A549 (cell line): ENCODE data around the gene KREMEN1. TPM values are rescaled to one million over a fixed set of nuclear protein-coding genes. Genes with fewer than 3 reads are reported as not detected.

Source experiments
- ATAC-seq, 2 experiments: fragments of 200-7000 bp in 1 of 2; fragments of >200 bp in 1 of 2; cut with Nextera tagmentation in 1 of 2; cut with Tn5 transposase in 1 of 2; 3 replicates each; pipeline versions ENCODE4 v1.8.0 to v1.9.1; 2018 to 2020; ENCODE audit warnings: mild to moderate bottlenecking in 1 of 2, moderate library complexity in 1 of 2
- CTCF ChIA-PET: fragments of 300-600 bp; sonication (Branson Sonifier 250); formaldehyde crosslinking; extraction: SDS; loops from one replicate; lab custom pipeline; 2021; ENCODE audit warnings: antibody characterized with exemption, inconsistent platforms; lab: Yijun Ruan, JAX
- POLR2A ChIA-PET: fragments of 350-600 bp; formaldehyde crosslinking; extraction: SDS; loops from one replicate; lab custom pipeline; 2021; ENCODE audit warnings: antibody characterized with exemption, inconsistent platforms; lab: Yijun Ruan, JAX
- DNase-seq, 2 experiments: peaks; one replicate each; pipeline versions ENCODE4 v3.0.0 to v3.0.0-alpha.2; 2011 to 2016; ENCODE audit warnings: low read depth in 1 of 2, low spot score in 1 of 2
- FAIRE-seq: peaks from 2 replicates; lab custom pipeline; 2011; peaks lifted over from hg19 to GRCh38; lab: Jason Lieb, UNC
- H3K27ac ChIP-seq, 2 experiments: fragments of >200 bp; sonication (Bioruptor Twin); formaldehyde crosslinking; 3 replicates each; pipeline ENCODE4 v1.5.1; 2016 to 2017
- H3K4me1 ChIP-seq: fragments of >200 bp; sonication (Bioruptor Twin); formaldehyde crosslinking; 3 replicates; pipeline ENCODE4 v1.6.1; 2016
- H3K4me2 ChIP-seq: fragments of >200 bp; sonication (Bioruptor Twin); formaldehyde crosslinking; 3 replicates; pipeline ENCODE4 v1.6.1; 2016
- H3K4me3 ChIP-seq: fragments of >200 bp; sonication (Bioruptor Twin); formaldehyde crosslinking; 3 replicates; pipeline ENCODE4 v1.5.1; 2016
- H3K9me3 ChIP-seq: fragments of >200 bp; sonication (Bioruptor Twin); formaldehyde crosslinking; 3 replicates; pipeline ENCODE4 v1.6.1; 2016
- CBX2 ChIP-seq: fragments of 200-600 bp; sonication (generic); IDR thresholded peaks from 2 replicates; pipeline ENCODE4 v1.6.1; 2016; ENCODE audit warnings: low read depth, mild to moderate bottlenecking, borderline replicate concordance
- CTCF ChIP-seq: fragments of >200 bp; sonication (Bioruptor Twin); formaldehyde crosslinking; IDR thresholded peaks from 3 replicates; pipeline ENCODE4 v1.5.1; 2016
- EHMT2 ChIP-seq: fragments of 200-600 bp; sonication (generic); IDR thresholded peaks from 2 replicates; pipeline ENCODE4 v1.6.1; 2016; ENCODE audit warnings: antibody characterized with exemption, low read depth, mild to moderate bottlenecking, moderate library complexity
- FOSL2 ChIP-seq, 2 experiments: fragments of 450-650 bp in 1 of 2; fragments of >200 bp in 1 of 2; sonication (Bioruptor Twin) in 1 of 2; formaldehyde crosslinking; IDR thresholded peaks; 2 replicates each; pipeline versions ENCODE4 v1.5.0 to v1.6.1; 2016 to 2020; ENCODE audit warnings: mild to moderate bottlenecking in 1 of 2, moderate library complexity in 1 of 2
- FOXS1 ChIP-seq: fragments of 250-450 bp; sonication (Bioruptor Pico); IDR thresholded peaks from 2 replicates; pipeline ENCODE4 v1.5.0; 2020; ENCODE audit warnings: mild to moderate bottlenecking, moderate library complexity
- GATA3 ChIP-seq: IDR thresholded peaks from 2 replicates; pipeline ENCODE4 v1.6.1; 2012; ENCODE audit warnings: borderline replicate concordance
- HDAC2 ChIP-seq: fragments of 200-600 bp; sonication (generic); IDR thresholded peaks from 2 replicates; pipeline ENCODE4 v1.6.1; 2016
- HES2 ChIP-seq: fragments of >200 bp; sonication (Bioruptor Twin); formaldehyde crosslinking; IDR thresholded peaks from 2 replicates; pipeline ENCODE4 v1.6.1; 2016
- HEYL ChIP-seq: fragments of 250-450 bp; sonication (Bioruptor Pico); IDR thresholded peaks from 2 replicates; pipeline ENCODE4 v1.8.0; 2021; ENCODE audit warnings: mild to moderate bottlenecking, moderate library complexity
- HOXA7 ChIP-seq: fragments of 250-450 bp; sonication (Bioruptor Pico); IDR thresholded peaks from 2 replicates; pipeline ENCODE4 v1.5.0; 2020; ENCODE audit warnings: mild to moderate bottlenecking, moderate library complexity
- JUN ChIP-seq, 2 experiments: fragments of >200 bp; sonication (Bioruptor Twin); formaldehyde crosslinking; IDR thresholded peaks; 2 replicates in 1 of 2; 3 replicates in 1 of 2; pipeline ENCODE4 v1.6.1; 2016 to 2017
- JUNB ChIP-seq: fragments of >200 bp; sonication (Bioruptor Twin); formaldehyde crosslinking; IDR thresholded peaks from 2 replicates; pipeline ENCODE4 v1.6.1; 2016
- KDM5A ChIP-seq: fragments of 200-600 bp; sonication (generic); IDR thresholded peaks from 2 replicates; pipeline ENCODE4 v1.6.1; 2016; ENCODE audit warnings: antibody characterized with exemption, mild to moderate bottlenecking
- MAFK ChIP-seq: fragments of 450-650 bp; IDR thresholded peaks from 2 replicates; pipeline ENCODE4 v1.6.1; 2014; ENCODE audit not compliant: partially characterized antibody
- NR3C1 ChIP-seq: fragments of >200 bp; sonication (Bioruptor Twin); formaldehyde crosslinking; IDR thresholded peaks from 3 replicates; pipeline ENCODE4 v1.6.1; 2017
- PHF8 ChIP-seq: fragments of 200-600 bp; sonication (generic); IDR thresholded peaks from 2 replicates; pipeline ENCODE4 v1.6.1; 2016; ENCODE audit warnings: low read depth, mild to moderate bottlenecking, antibody characterized with exemption, moderate library complexity, borderline replicate concordance
- POLR2A ChIP-seq: IDR thresholded peaks from 2 replicates; pipeline ENCODE4 v1.6.1; 2012; ENCODE audit warnings: mild to moderate bottlenecking, low read length
- RAD21 ChIP-seq, 2 experiments: fragments of >200 bp in 1 of 2; sonication (Bioruptor Twin) in 1 of 2; formaldehyde crosslinking in 1 of 2; IDR thresholded peaks in 1 of 2; conservative IDR thresholded peaks in 1 of 2; 2 replicates in 1 of 2; 3 replicates in 1 of 2; pipeline ENCODE4 v1.6.1; 2012 to 2018; ENCODE audit warnings: inconsistent platforms in 1 of 2
- RCOR1 ChIP-seq: fragments of 150-350 bp; IDR thresholded peaks from 2 replicates; pipeline ENCODE4 v1.6.1; 2014; ENCODE audit warnings: antibody characterized with exemption, low read length, low read depth
- RFX5 ChIP-seq: fragments of 450-650 bp; IDR thresholded peaks from 2 replicates; pipeline ENCODE4 v1.7.1; 2014; ENCODE audit warnings: antibody characterized with exemption, mild to moderate bottlenecking, moderate library complexity
- SMC3 ChIP-seq: fragments of >200 bp; sonication (Bioruptor Twin); formaldehyde crosslinking; IDR thresholded peaks from 3 replicates; pipeline ENCODE4 v1.6.1; 2018; ENCODE audit warnings: inconsistent platforms
- SREBF2 ChIP-seq: fragments of 450-650 bp; IDR thresholded peaks from 2 replicates; pipeline ENCODE4 v1.6.1; 2014; ENCODE audit warnings: mild to moderate bottlenecking, moderate library complexity
- TP53 ChIP-seq: fragments of 250-450 bp; sonication (Bioruptor Pico); IDR thresholded peaks from 2 replicates; pipeline ENCODE4 v1.5.0; 2021; ENCODE audit warnings: mild to moderate bottlenecking, moderate library complexity
- USF2 ChIP-seq: fragments of 450-650 bp; IDR thresholded peaks from 2 replicates; pipeline ENCODE4 v1.6.1; 2014; ENCODE audit warnings: antibody characterized with exemption
- ZFP36 ChIP-seq: fragments of 450-650 bp; IDR thresholded peaks from 2 replicates; pipeline ENCODE4 v1.6.1; 2014; ENCODE audit warnings: borderline replicate concordance; ENCODE audit not compliant: partially characterized antibody
- ZNF302 ChIP-seq: fragments of 250-450 bp; sonication (Bioruptor Pico); IDR thresholded peaks from 2 replicates; pipeline ENCODE4 v1.9.0; 2021; ENCODE audit warnings: inconsistent platforms, mild to moderate bottlenecking, moderate library complexity
- WGBS: methylation state at CpG from one replicate; pipeline ENCODE4 v1.1.6; 2017; ENCODE audit errors: missing lambda C conversion rate; 5-methylcytosine and 5-hydroxymethylcytosine counted together
- polyA plus RNA-seq, 4 experiments: library from polyadenylated mRNA; depleted of rRNA in 3 of 4; stranded (reverse); fragments of >200 nt; fragmentation: RNase III in 1 of 4; extraction: RNeasy Plus Mini Kit Qiagen cat#74134 plus additional on column Dnase treatment in 1 of 4; gene quantifications; 2 replicates in 3 of 4; 3 replicates in 1 of 4; pipeline ENCODE4 v1.2.3, GENCODE V29; 2011 to 2017

Gene KREMEN1
- polyA plus RNA-seq, 2 of the 4 experiments (the other 2 are of a cell fraction) = 1.7 to 2.5 TPM

GRCh38 chr22:29096736-29097669, 24.2 kb downstream of the KREMEN1 start:
- DNase-seq (no peak), ATAC-seq (no peak), FAIRE-seq (no peak)
- no peak overlapping the region for H3K4me3 ChIP-seq
- WGBS = 82% methylated on average over 13 of the region's 13 CpGs
- no peaks in the 10 kb centered on the region for H3K4me1 ChIP-seq
- CTCF ChIA-PET = interaction anchor here (1.0 kb wide), 1 partner anchor 15 kb away, joined by 3 read pairs; no protein-coding TSS in a partner anchor
- no peak overlapping the region for H3K27ac ChIP-seq
- H3K4me2 ChIP-seq = no peak overlapping the region
- POLR2A ChIA-PET = no interaction called here
- no peak for TF ChIP-seq CBX2
- no peak for TF ChIP-seq EHMT2
- TF ChIP-seq USF2 = no peak
- TF ChIP-seq MAFK = no peak
- no peak for TF ChIP-seq JUNB
- TF ChIP-seq ZFP36 = no peak
- no peak for TF ChIP-seq FOSL2 (IDR thresholded peaks at IDR 0.05)
- TF ChIP-seq FOSL2 (CRISPR knock-in tag; IDR thresholded peaks at IDR 0.05) = no peak
- TF ChIP-seq JUN (IDR thresholded peaks at IDR 0.05) = no peak
- no peak for TF ChIP-seq FOXS1 (CRISPR knock-in tag)
- TF ChIP-seq CTCF = no peak
- no peak for TF ChIP-seq RAD21 (conservative IDR thresholded peaks at IDR 0.05 in 1 of 2, IDR thresholded peaks at IDR 0.05 in 1 of 2)
- TF ChIP-seq ZNF302 (CRISPR knock-in tag) = no peak
- TF ChIP-seq GATA3 = no peak
- no peak for TF ChIP-seq KDM5A
- TF ChIP-seq SREBF2 = no peak
- no peak for TF ChIP-seq SMC3
- TF ChIP-seq NR3C1 = no peak
- TF ChIP-seq RFX5 = no peak
- H3K9me3 ChIP-seq = no peaks in the 10 kb centered on the region

GRCh38 chr22:29098296-29098695, 25.5 kb downstream of the KREMEN1 start:
- no peak for ATAC-seq
- no peak for DNase-seq
- TF ChIP-seq POLR2A (no peak), HES2 (no peak), GATA3 (no peak), PHF8 (no peak), HDAC2 (no peak), RCOR1 (no peak), USF2 (no peak), JUNB (no peak), HEYL (CRISPR knock-in tag) (no peak), HOXA7 (CRISPR knock-in tag) (no peak), RFX5 (no peak), TP53 (CRISPR knock-in tag) (no peak), SREBF2 (no peak)
- TF ChIP-seq, all 56 proteins: peak for 0
- no peaks in the 10 kb centered on the region for H3K4me1 ChIP-seq
- no peak overlapping the region for H3K4me2 ChIP-seq
- H3K4me3 ChIP-seq = no peak overlapping the region
- POLR2A ChIA-PET = no interaction called here
- no peaks in the 10 kb centered on the region for H3K9me3 ChIP-seq
- CTCF ChIA-PET = interaction anchor here (0.6 kb wide), 1 partner anchor 13 kb away, joined by 3 read pairs; no protein-coding TSS in a partner anchor
- WGBS = 91% methylated on average over 2 of the region's 2 CpGs
- no peak for FAIRE-seq
- H3K27ac ChIP-seq = no peak overlapping the region
